ENCODE data around the gene FAM193A. TPM values are rescaled to one million over a fixed set of nuclear protein-coding genes. Genes with fewer than 3 reads are reported as not detected.

Gene FAM193A
- polyA plus RNA-seq, 1 experiment, result 5.9 TPM

DNA sequence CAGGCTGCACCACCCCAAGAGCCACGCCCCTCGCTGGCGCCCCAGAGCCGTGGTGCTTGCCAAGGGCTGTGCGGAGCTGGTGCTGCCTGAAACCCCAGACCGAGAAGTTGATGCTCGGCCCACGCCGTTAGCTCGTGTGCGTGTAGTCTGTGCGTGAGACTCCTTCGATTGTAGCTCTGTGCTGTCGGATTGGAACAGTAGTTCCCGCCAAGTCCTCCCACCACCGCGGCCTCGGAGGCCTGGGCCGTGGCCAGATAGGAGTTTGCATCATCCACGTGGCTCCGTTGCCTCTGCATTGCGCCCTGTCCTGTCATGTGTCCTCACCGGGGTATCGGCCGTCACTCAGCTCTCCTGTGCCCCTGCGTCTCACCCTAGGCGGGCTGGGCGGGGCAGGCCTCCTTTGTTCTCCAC lies 195.5 kb downstream of the FAM193A start:
- H3K36me3 ChIP-seq (ENCODE audit: control insufficient read depth, insufficient read depth, low read length), result peaks cover 23% of the 10 kb centered on the region
- TF ChIP-seq, protein P1, sequence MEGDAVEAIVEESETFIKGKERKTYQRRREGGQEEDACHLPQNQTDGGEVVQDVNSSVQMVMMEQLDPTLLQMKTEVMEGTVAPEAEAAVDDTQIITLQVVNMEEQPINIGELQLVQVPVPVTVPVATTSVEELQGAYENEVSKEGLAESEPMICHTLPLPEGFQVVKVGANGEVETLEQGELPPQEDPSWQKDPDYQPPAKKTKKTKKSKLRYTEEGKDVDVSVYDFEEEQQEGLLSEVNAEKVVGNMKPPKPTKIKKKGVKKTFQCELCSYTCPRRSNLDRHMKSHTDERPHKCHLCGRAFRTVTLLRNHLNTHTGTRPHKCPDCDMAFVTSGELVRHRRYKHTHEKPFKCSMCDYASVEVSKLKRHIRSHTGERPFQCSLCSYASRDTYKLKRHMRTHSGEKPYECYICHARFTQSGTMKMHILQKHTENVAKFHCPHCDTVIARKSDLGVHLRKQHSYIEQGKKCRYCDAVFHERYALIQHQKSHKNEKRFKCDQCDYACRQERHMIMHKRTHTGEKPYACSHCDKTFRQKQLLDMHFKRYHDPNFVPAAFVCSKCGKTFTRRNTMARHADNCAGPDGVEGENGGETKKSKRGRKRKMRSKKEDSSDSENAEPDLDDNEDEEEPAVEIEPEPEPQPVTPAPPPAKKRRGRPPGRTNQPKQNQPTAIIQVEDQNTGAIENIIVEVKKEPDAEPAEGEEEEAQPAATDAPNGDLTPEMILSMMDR (IDR thresholded peaks at IDR 0.05; ENCODE audit: insufficient read depth, low read depth, low read length), result no peak
- H3K27me3 ChIP-seq (ENCODE audit: control insufficient read depth, insufficient read depth, low read length), result no peaks in the 10 kb centered on the region
- CTCF ChIA-PET, result no interaction called here
- no peak overlapping the region for H3K4me3 ChIP-seq (ENCODE audit: low read depth, low read length)
- POLR2A ChIA-PET, result no interaction called here
- DNase-seq (ENCODE audit: low read depth), result no peak

DNA sequence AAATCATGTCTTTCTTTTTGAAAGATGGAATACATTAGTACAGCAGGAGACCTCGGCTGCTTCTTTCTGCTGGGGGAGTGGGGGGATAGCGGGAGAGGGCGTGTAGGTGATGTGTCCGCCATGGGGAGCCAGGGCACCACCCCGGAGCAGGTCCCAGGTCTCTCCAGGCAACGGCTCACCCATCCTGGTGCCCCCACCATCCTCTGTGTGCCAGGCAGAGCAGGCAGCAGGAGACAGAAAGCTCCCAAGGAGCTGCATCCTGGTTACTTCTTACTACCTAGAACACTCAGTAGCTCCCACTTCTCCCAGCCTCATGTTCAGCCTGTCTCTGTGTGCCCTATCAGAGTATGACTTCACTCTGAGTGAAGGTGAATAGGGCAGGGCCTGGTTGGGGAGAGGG lies 196.1 kb downstream of the FAM193A start:
- CTCF ChIA-PET, result no interaction called here
- H3K27me3 ChIP-seq (ENCODE audit: control insufficient read depth, insufficient read depth, low read length), result no peaks in the 10 kb centered on the region
- TF ChIP-seq, protein P1 (IDR thresholded peaks at IDR 0.05; ENCODE audit: insufficient read depth, low read depth, low read length), result no peak
- H3K4me3 ChIP-seq (ENCODE audit: low read depth, low read length), result no peak overlapping the region
- peaks cover 23% of the 10 kb centered on the region for H3K36me3 ChIP-seq (ENCODE audit: control insufficient read depth, insufficient read depth, low read length)
- no peak for DNase-seq (ENCODE audit: low read depth)
- POLR2A ChIA-PET, result interaction anchor here (0.7 kb wide), 1 partner anchor 27 kb away, joined by 3 read pairs; no protein-coding TSS in a partner anchor

DNA sequence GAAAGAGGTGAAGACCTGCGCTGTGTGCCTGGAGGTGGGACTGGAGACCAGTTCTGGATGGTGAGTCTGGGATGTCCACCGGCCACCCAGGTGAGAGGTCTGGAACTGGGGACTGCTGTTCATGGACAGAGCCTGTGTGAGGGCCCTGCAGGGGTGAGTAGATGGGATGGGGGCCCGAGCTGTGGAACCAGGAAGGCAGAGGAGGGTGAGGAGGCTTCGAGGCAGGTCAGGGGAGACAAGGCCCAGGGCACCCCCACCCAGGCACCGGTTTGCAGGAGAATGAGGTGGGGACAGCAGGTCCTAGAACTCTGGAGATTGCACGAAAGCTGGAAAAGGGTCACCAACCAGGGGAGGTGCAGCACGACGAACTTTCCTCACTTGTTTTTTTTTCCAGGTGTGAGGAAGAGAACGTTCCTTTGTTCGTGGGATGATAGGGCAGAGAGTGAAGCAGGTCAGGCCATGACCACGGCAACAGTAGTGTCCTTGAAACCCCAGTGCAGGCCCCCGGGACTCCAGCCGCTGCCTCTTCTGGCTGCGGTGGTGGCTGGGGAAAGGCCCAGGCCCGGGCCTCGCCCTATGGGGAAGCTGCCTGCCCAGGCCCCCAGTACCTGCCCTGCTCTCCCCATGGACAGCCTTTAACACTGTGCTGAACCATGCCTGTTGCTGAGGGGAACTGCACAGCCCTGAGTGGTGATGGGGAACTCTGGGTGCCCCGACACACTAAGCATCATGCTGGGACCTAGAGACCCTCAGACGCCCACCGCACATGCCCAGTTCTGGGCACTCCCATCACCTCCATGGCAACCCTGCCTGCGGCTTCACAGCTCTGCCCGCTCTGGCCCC lies 196.8 kb downstream of the FAM193A start:
- ChIA-PET POLR2A (interaction anchor here (0.7 kb wide), 1 partner anchor 28 kb away, joined by 3 read pairs; no protein-coding TSS in a partner anchor), CTCF (no interaction called here)
- TF ChIP-seq, protein P1 (IDR thresholded peaks at IDR 0.05; ENCODE audit: insufficient read depth, low read depth, low read length), result no peak

DNA sequence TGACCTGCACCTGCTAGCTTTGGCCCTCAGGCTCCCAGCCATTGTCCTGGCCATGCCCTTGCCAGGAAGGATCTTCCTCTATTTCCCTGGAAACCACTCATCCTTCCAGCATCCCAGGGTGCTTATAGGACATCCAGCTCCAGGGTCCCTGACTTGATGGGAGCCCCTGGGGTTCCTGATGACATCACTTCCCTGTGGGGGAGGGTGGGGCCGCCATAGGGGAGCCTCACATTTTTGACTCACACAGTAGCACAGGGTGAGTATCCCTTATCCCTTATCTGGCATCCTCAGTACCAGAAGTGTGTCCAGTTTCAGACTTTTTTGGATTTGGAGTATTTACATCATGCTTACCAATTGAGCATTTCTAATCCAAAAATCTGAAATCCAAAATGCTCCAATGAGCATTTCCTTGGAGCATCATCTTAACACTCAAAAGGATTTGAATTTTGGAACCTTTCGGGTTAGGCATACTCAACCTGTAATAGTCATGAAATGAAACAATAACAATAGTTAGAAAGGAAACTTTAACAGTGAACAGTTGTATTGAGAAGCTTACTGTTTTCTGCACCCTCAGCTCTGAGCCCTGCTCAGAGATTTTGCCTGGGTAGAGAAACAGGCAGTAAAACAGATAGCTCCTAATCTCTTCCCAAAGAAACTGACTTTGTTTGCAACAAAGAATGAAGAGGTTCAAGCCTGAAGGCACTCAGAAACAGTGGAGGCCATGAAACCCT lies 197.6 kb downstream of the FAM193A start:
- CTCF ChIA-PET, result no interaction called here
- Histone ChIP-seq H3K36me3 (ENCODE audit: control insufficient read depth, insufficient read depth, low read length) (peaks cover 23% of the 10 kb centered on the region), H3K4me3 (ENCODE audit: low read depth, low read length) (no peak overlapping the region), H3K27me3 (ENCODE audit: control insufficient read depth, insufficient read depth, low read length) (no peaks in the 10 kb centered on the region)
- TF ChIP-seq, protein P1 (IDR thresholded peaks at IDR 0.05; ENCODE audit: insufficient read depth, low read depth, low read length), result no peak
- no peak for DNase-seq (ENCODE audit: low read depth)
- POLR2A ChIA-PET, result no interaction called here

More for the DNA sequence above, 196.8 kb downstream of the FAM193A start:
- H3K27me3 ChIP-seq (ENCODE audit: control insufficient read depth, insufficient read depth, low read length), result no peaks in the 10 kb centered on the region
- H3K4me3 ChIP-seq (ENCODE audit: low read depth, low read length), result no peak overlapping the region
- DNase-seq (ENCODE audit: low read depth), result no peak
- H3K36me3 ChIP-seq (ENCODE audit: control insufficient read depth, insufficient read depth, low read length), result peaks cover 23% of the 10 kb centered on the region

DNA sequence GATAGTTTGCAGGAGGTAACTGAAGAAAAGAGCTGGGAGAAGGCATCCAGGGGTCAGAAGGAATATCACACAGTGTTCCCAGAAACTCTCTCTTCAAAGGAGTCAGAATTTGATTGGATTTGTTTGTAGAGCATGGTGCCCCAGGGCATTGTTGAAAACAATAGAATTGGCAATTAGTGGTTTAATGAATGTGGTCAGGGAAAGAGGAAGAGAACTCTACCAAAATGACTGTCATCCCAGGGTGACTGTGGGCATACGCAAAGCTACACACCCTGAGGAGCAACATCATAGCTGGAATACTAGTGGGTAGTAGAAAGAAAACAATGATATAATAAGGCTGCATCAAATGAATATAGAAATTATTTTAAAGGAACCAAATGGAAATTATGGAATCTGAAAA lies 198.2 kb downstream of the FAM193A start:
- Histone ChIP-seq H3K36me3 (ENCODE audit: control insufficient read depth, insufficient read depth, low read length) (peaks cover 20% of the 10 kb centered on the region), H3K27me3 (ENCODE audit: control insufficient read depth, insufficient read depth, low read length) (no peaks in the 10 kb centered on the region), H3K4me3 (ENCODE audit: low read depth, low read length) (no peak overlapping the region)
- ChIA-PET CTCF (no interaction called here), POLR2A (no interaction called here)
- TF ChIP-seq, protein P1 (IDR thresholded peaks at IDR 0.05; ENCODE audit: insufficient read depth, low read depth, low read length), result no peak
- DNase-seq (ENCODE audit: low read depth), result no peak
